HG02759 (cell line): ENCODE measurements around the gene KLHL2.

ENCODE experiments used
- ATAC-seq: cut with Tn5 transposase; IDR thresholded peaks from one replicate; pipeline ENCODE4 v1.9.1; 2021; ENCODE audit warnings: mild to moderate bottlenecking, moderate library complexity; ENCODE audit not compliant: unreplicated experiment

KLHL2 gene

GRCh38 chr4:165360985-165361670, 153.8 kb downstream of the KLHL2 start:
- ATAC-seq, result no peak

GRCh38 chr4:165361810-165362209, 154.4 kb downstream of the KLHL2 start:
- ATAC-seq, result no peak

GRCh38 chr4:165364452-165365080, 157.2 kb downstream of the KLHL2 start:
- no peak for ATAC-seq

GRCh38 chr4:165367040-165367439, 159.7 kb downstream of the KLHL2 start:
- ATAC-seq, result no peak

GRCh38 chr4:165368114-165368513, 160.8 kb downstream of the KLHL2 start:
- ATAC-seq, result no peak

- ATAC-seq, result no peak
Observed at GRCh38 chr4:165368567-165368966, 161.2 kb downstream of the KLHL2 start.

- ATAC-seq, result no peak
Observed at GRCh38 chr4:165369522-165369921, 162.2 kb downstream of the KLHL2 start.

- no peak for ATAC-seq
Observed at GRCh38 chr4:165370530-165370929, 163.2 kb downstream of the KLHL2 start.
